ENCODE data around the gene RNF213. TPM values are rescaled to one million over a fixed set of nuclear protein-coding genes. Genes with fewer than 3 reads are reported as not detected.

Gene RNF213
- polyA plus RNA-seq, 1 donor (not counting 4 experiments of a cell fraction or from before 2014, with no cell fraction given), result 24.4 TPM

- Histone ChIP-seq H3K4me3 (ENCODE audit: control insufficient read depth in 2 of 3, extremely low read depth in 1 of 3, insufficient read depth in 2 of 3, low read depth in 1 of 3, low read length in 3 of 3) (no peak overlapping the region), H3K9me1 (ENCODE audit: control insufficient read depth, extremely low read depth, insufficient read depth, low read length) (no peaks in the 10 kb centered on the region), H3K27me3 (ENCODE audit: control insufficient read depth, extremely low read depth, insufficient read depth, low read length) (no peaks in the 10 kb centered on the region), H3K9ac (ENCODE audit: control insufficient read depth, extremely low read depth, insufficient read depth, low read length) (no peak overlapping the region), H3K9me3 (ENCODE audit: control insufficient read depth, low read depth, low read length) (no peaks in the 10 kb centered on the region), H3K79me2 (ENCODE audit: control insufficient read depth, insufficient read depth, low read length) (no peaks in the 10 kb centered on the region), H2AFZ (ENCODE audit: control insufficient read depth, low read length) (no peak overlapping the region), H3K27ac (ENCODE audit: control insufficient read depth, insufficient read depth, low read length) (no peak overlapping the region), H3K4me2 (ENCODE audit: control insufficient read depth, extremely low read depth, insufficient read depth, low read depth, low read length) (no peak overlapping the region), H4K20me1 (ENCODE audit: control insufficient read depth, extremely low read depth, insufficient read depth, low read length) (no peaks in the 10 kb centered on the region), H3K4me1 (ENCODE audit: control insufficient read depth, extremely low read depth, insufficient read depth, low read length) (no peaks in the 10 kb centered on the region), H3K36me3 (ENCODE audit: control insufficient read depth in 2 of 2, extremely low read depth in 1 of 2, insufficient read depth in 2 of 2, low read length in 2 of 2) (peaks cover 7 to 8% of the 10 kb centered on the region in 2 experiments)
- TF ChIP-seq EZH2 (IDR thresholded peaks at IDR 0.05; ENCODE audit: low read length) (no peak), CTCF (optimal IDR thresholded peaks at IDR 0.05 in 1 of 3, IDR thresholded peaks at IDR 0.05 in 1 of 3, conservative IDR thresholded peaks at IDR 0.05 in 1 of 3; ENCODE audit: extremely low read depth in 1 of 3, insufficient read depth in 2 of 3, low read length in 3 of 3) (no peak)
- FAIRE-seq (no peak), DNase-seq (ENCODE audit: low read depth, low spot score) (no peak)
- dilution Hi-C loops (cut with MboI; ENCODE audit: extremely low pct_ligation_motif_present, low sequenced_read_pairs), result no loop called here
Observed at GRCh38 chr17:80212511-80212910, 48.1 kb upstream of the RNF213 start.

- no peak for FAIRE-seq
- dilution Hi-C loops (cut with MboI; ENCODE audit: extremely low pct_ligation_motif_present, low sequenced_read_pairs), result no loop called here
- Histone ChIP-seq H3K4me2 (ENCODE audit: control insufficient read depth, extremely low read depth, insufficient read depth, low read depth, low read length) (no peak overlapping the region), H3K9me1 (ENCODE audit: control insufficient read depth, extremely low read depth, insufficient read depth, low read length) (no peaks in the 10 kb centered on the region), H3K27me3 (ENCODE audit: control insufficient read depth, extremely low read depth, insufficient read depth, low read length) (no peaks in the 10 kb centered on the region), H3K4me1 (ENCODE audit: control insufficient read depth, extremely low read depth, insufficient read depth, low read length) (no peaks in the 10 kb centered on the region), H3K9ac (ENCODE audit: control insufficient read depth, extremely low read depth, insufficient read depth, low read length) (no peak overlapping the region), H3K27ac (ENCODE audit: control insufficient read depth, insufficient read depth, low read length) (no peak overlapping the region), H3K79me2 (ENCODE audit: control insufficient read depth, insufficient read depth, low read length) (no peaks in the 10 kb centered on the region), H3K36me3 (ENCODE audit: control insufficient read depth in 2 of 2, extremely low read depth in 1 of 2, insufficient read depth in 2 of 2, low read length in 2 of 2) (peaks cover 7 to 8% of the 10 kb centered on the region in 2 experiments), H4K20me1 (ENCODE audit: control insufficient read depth, extremely low read depth, insufficient read depth, low read length) (no peaks in the 10 kb centered on the region), H3K9me3 (ENCODE audit: control insufficient read depth, low read depth, low read length) (no peaks in the 10 kb centered on the region), H2AFZ (ENCODE audit: control insufficient read depth, low read length) (no peak overlapping the region), H3K4me3 (ENCODE audit: control insufficient read depth in 2 of 3, extremely low read depth in 1 of 3, insufficient read depth in 2 of 3, low read depth in 1 of 3, low read length in 3 of 3) (no peak overlapping the region)
- TF ChIP-seq CTCF (optimal IDR thresholded peaks at IDR 0.05 in 1 of 3, IDR thresholded peaks at IDR 0.05 in 1 of 3, conservative IDR thresholded peaks at IDR 0.05 in 1 of 3; ENCODE audit: extremely low read depth in 1 of 3, insufficient read depth in 2 of 3, low read length in 3 of 3) (no peak), EZH2 (IDR thresholded peaks at IDR 0.05; ENCODE audit: low read length) (no peak)
- DNase-seq (ENCODE audit: low read depth, low spot score), result no peak
Observed at GRCh38 chr17:80212962-80213642, 47.5 kb upstream of the RNF213 start.

All from keratinocyte (primary cell).